ENCODE measurements around the gene CLECL1. TPM values are rescaled to one million over a fixed set of nuclear protein-coding genes. Genes with fewer than 3 reads are reported as not detected.

The CLECL1 gene
- total RNA-seq, 1 experiment from 2014 or later: not detected

- BruUV-seq (replicated peaks): no TSS peak
- CTCF ChIA-PET: no interaction called here
- H3K27ac ChIP-seq (ENCODE audit: low read depth, low read length): no peak overlapping the region
- H3K4me1 ChIP-seq (ENCODE audit: control insufficient read depth in 1 of 2, insufficient read depth in 2 of 2, low read length in 2 of 2): no peaks in the 10 kb centered on the region
- POLR2A ChIA-PET: no interaction called here
- DNase-seq (ENCODE audit: low read depth, low spot score) (no peak), ATAC-seq (no peak)
- intact Hi-C loops (cut with micrococcal nuclease): no loop called here
- no peak for TF ChIP-seq POLR2AphosphoS5 (IDR thresholded peaks at IDR 0.05; ENCODE audit: low read depth, low read length)
- no peaks in the 10 kb centered on the region for H4K20me1 ChIP-seq (ENCODE audit: insufficient read depth)
- no peak overlapping the region for H3K4me2 ChIP-seq (ENCODE audit: low read length)
- H3K36me3 ChIP-seq (ENCODE audit: control insufficient read depth in 1 of 2, insufficient read depth in 2 of 2, low read length in 2 of 2): no peaks in the 10 kb centered on the region
- H3K79me2 ChIP-seq (ENCODE audit: insufficient read depth, low read length): no peaks in the 10 kb centered on the region
- no peaks in the 10 kb centered on the region for H3K9me2 ChIP-seq (ENCODE audit: insufficient read depth)
- no peak overlapping the region for H2AFZ ChIP-seq (ENCODE audit: low read depth, low read length, poor library complexity, severe bottlenecking)
- H3K9me3 ChIP-seq (ENCODE audit: control insufficient read depth in 1 of 2, insufficient read depth in 1 of 2, low read depth in 1 of 2, low read length in 2 of 2): no peaks in the 10 kb centered on the region
- no peak overlapping the region for H3K9ac ChIP-seq (ENCODE audit: low read length)
- H3K4me3 ChIP-seq (replicated peaks in 1 of 2; ENCODE audit: low read depth in 1 of 2, low read length in 2 of 2): no peak overlapping the region
- RAD21 ChIA-PET (ENCODE audit: low non-redundant PET in 1 of 2, low total read pairs in 2 of 2, uncharacterized antibody in 2 of 2, unreplicated experiment in 2 of 2): no interaction called here
- no peaks in the 10 kb centered on the region for H3K27me3 ChIP-seq (ENCODE audit: insufficient read depth, low read length)
These were observed 30.6 kb downstream of the CLECL1 start for GRCh38 chr12:9702255-9702654.

GRCh38 chr12:9701380-9702154 is 31.3 kb downstream of the CLECL1 start:
- TF ChIP-seq ZFX (IDR thresholded peaks at IDR 0.05) (no peak), CTCF (IDR thresholded peaks at IDR 0.05 in 2 of 3, conservative IDR thresholded peaks at IDR 0.05 in 1 of 3; ENCODE audit: borderline replicate concordance in 1 of 3, insufficient read depth in 1 of 3, low read depth in 2 of 3, low read length in 2 of 3) (no peak), TCF7L2 (IDR thresholded peaks at IDR 0.05; ENCODE audit: borderline replicate concordance, extremely low read depth, insufficient read depth, insufficient read length) (no peak), POLR2A (IDR thresholded peaks at IDR 0.05; ENCODE audit: borderline replicate concordance, extremely low read depth, insufficient read depth, insufficient read length) (no peak), CEBPB (IDR thresholded peaks at IDR 0.05; ENCODE audit: low read depth) (no peak), SIN3A (IDR thresholded peaks at IDR 0.05; ENCODE audit: low read depth) (no peak), CBX3 (IDR thresholded peaks at IDR 0.05; ENCODE audit: low read depth) (no peak)
- intact Hi-C loops (cut with micrococcal nuclease): no loop called here
- no peak overlapping the region for H3K9ac ChIP-seq (ENCODE audit: low read length)
- no peaks in the 10 kb centered on the region for H3K9me3 ChIP-seq (ENCODE audit: control insufficient read depth in 1 of 2, insufficient read depth in 1 of 2, low read depth in 1 of 2, low read length in 2 of 2)
- H3K4me2 ChIP-seq (ENCODE audit: low read length): no peak overlapping the region
- no peaks in the 10 kb centered on the region for H3K4me1 ChIP-seq (ENCODE audit: control insufficient read depth in 1 of 2, insufficient read depth in 2 of 2, low read length in 2 of 2)
- no TSS peak for BruUV-seq (replicated peaks)
- ATAC-seq (no peak), DNase-seq (ENCODE audit: low read depth, low spot score) (no peak)
- H3K27me3 ChIP-seq (ENCODE audit: insufficient read depth, low read length): no peaks in the 10 kb centered on the region
- H2AFZ ChIP-seq (ENCODE audit: low read depth, low read length, poor library complexity, severe bottlenecking): no peak overlapping the region
- ChIA-PET RAD21 (ENCODE audit: low non-redundant PET in 1 of 2, low total read pairs in 2 of 2, uncharacterized antibody in 2 of 2, unreplicated experiment in 2 of 2) (no interaction called here), POLR2A (no interaction called here), CTCF (no interaction called here)
- no peaks in the 10 kb centered on the region for H3K79me2 ChIP-seq (ENCODE audit: insufficient read depth, low read length)
- H3K9me2 ChIP-seq (ENCODE audit: insufficient read depth): no peaks in the 10 kb centered on the region
- H3K4me3 ChIP-seq (replicated peaks in 1 of 2; ENCODE audit: low read depth in 1 of 2, low read length in 2 of 2): no peak overlapping the region
- no peaks in the 10 kb centered on the region for H3K36me3 ChIP-seq (ENCODE audit: control insufficient read depth in 1 of 2, insufficient read depth in 2 of 2, low read length in 2 of 2)
- H4K20me1 ChIP-seq (ENCODE audit: insufficient read depth): no peaks in the 10 kb centered on the region
- H3K27ac ChIP-seq (ENCODE audit: low read depth, low read length): no peak overlapping the region

Measured in HCT116 (cell line).